OCI-LY7 (cell line): ENCODE results near the gene GTF2H1.

ENCODE experiments used
- EZH2phosphoT487 ChIP-seq: fragments of 200-600 bp; sonication (generic); IDR thresholded peaks from 2 replicates; pipeline ENCODE4 v1.6.1; 2018; ENCODE audit warnings: low read depth, borderline replicate concordance, mild to moderate bottlenecking, mixed run types, antibody characterized with exemption, low read length, moderate library complexity, mixed read lengths
- TF ChIP-seq, protein P1 (sequence below): fragments of 200-600 bp; sonication (generic); conservative IDR thresholded peaks from 2 replicates; pipeline ENCODE4 v1.5.1; 2014; ENCODE audit warnings: mild to moderate bottlenecking, antibody characterized with exemption, low read length, moderate library complexity, mixed read lengths

DNA sequence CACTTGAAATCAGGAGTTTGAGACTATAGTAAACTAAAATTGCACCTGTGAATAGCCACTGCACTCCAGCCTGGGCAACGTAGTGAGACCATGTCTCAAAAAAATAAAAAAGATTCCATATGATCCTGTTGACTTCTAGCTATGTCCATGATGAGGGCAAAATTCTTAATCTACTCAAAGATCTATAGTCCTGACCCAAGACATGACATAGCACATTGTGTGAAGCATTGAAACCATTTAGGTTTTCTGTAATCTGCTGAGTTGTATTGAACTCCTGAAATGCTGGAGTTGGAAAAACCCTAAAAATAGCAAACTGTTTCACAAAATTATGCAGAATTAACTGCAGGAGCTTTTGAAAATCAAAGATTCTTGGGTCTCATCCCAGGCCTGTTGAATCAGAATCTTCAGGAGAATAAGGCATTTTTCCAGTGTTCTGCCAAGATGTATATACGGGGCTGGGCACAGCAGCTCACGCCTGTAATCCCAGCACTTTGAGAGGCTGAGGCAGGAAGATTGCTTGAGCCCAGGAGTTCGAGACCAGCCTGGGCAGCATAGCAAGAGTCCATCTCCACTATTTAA is 42.2 kb downstream of the GTF2H1 start:
- TF ChIP-seq, protein P1, sequence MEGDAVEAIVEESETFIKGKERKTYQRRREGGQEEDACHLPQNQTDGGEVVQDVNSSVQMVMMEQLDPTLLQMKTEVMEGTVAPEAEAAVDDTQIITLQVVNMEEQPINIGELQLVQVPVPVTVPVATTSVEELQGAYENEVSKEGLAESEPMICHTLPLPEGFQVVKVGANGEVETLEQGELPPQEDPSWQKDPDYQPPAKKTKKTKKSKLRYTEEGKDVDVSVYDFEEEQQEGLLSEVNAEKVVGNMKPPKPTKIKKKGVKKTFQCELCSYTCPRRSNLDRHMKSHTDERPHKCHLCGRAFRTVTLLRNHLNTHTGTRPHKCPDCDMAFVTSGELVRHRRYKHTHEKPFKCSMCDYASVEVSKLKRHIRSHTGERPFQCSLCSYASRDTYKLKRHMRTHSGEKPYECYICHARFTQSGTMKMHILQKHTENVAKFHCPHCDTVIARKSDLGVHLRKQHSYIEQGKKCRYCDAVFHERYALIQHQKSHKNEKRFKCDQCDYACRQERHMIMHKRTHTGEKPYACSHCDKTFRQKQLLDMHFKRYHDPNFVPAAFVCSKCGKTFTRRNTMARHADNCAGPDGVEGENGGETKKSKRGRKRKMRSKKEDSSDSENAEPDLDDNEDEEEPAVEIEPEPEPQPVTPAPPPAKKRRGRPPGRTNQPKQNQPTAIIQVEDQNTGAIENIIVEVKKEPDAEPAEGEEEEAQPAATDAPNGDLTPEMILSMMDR, result no peak
- no peak for TF ChIP-seq EZH2phosphoT487
